IMR-90 (cell line): ENCODE measurements around the gene SLC6A11. TPM values are rescaled to one million over a fixed set of nuclear protein-coding genes. Genes with fewer than 3 reads are reported as not detected.

Source experiments
- ATAC-seq: fragments of 200-7000 bp; cut with Tn5 transposase; 2 replicates; pipeline ENCODE4 v1.9.1; 2020; ENCODE audit warnings: low read depth, mild to moderate bottlenecking, moderate library complexity
- BruUV-seq: library from RNA; stranded (reverse); fragments of 400-500 nt; replicated peaks from 2 replicates; lab custom pipeline; 2021; lab: Mats Ljungman, UMichigan
- CTCF ChIA-PET: fragments of 300-600 bp; formaldehyde crosslinking; extraction: SDS; loops from one replicate; lab custom pipeline; 2021; ENCODE audit warnings: antibody characterized with exemption; lab: Yijun Ruan, JAX
- POLR2A ChIA-PET: fragments of 300-600 bp; sonication (Branson Sonifier 250); formaldehyde crosslinking; loops from one replicate; lab custom pipeline; 2022; ENCODE audit warnings: antibody characterized with exemption; ENCODE audit not compliant: unreplicated experiment; lab: Charles Lee
- DNase-seq: peaks from one replicate; pipeline ENCODE4 v3.0.0; 2013
- H2AFZ ChIP-seq: replicated peaks from 2 replicates; pipeline ENCODE3; 2013; ENCODE audit warnings: low read length, mild to moderate bottlenecking; ENCODE audit not compliant: poor library complexity
- H2AK5ac ChIP-seq: 2 replicates; pipeline ENCODE4 v1.6.1; 2013; ENCODE audit warnings: low read depth, low read length, inconsistent platforms
- H2AK9ac ChIP-seq: replicated peaks from 2 replicates; pipeline ENCODE3; 2013; ENCODE audit warnings: mild to moderate bottlenecking, low read depth, low read length, moderate library complexity; ENCODE audit not compliant: poor library complexity
- H2BK120ac ChIP-seq: 2 replicates; pipeline ENCODE4 v1.6.1; 2013; ENCODE audit warnings: low read depth, low read length, inconsistent platforms
- H2BK15ac ChIP-seq: 3 replicates; pipeline ENCODE4 v1.6.1; 2013; ENCODE audit warnings: low read depth, low read length, inconsistent platforms
- H2BK20ac ChIP-seq: 2 replicates; pipeline ENCODE4 v1.6.1; 2013; ENCODE audit warnings: low read depth, mild to moderate bottlenecking, inconsistent platforms, low read length, moderate library complexity
- H2BK5ac ChIP-seq: 2 replicates; pipeline ENCODE4 v1.6.1; 2013; ENCODE audit warnings: mild to moderate bottlenecking, low read depth, low read length, inconsistent platforms; ENCODE audit not compliant: poor library complexity, severe bottlenecking
- H3K14ac ChIP-seq: replicated peaks from 2 replicates; pipeline ENCODE4 v1.6.1; 2013; ENCODE audit warnings: low read depth, low read length, inconsistent platforms
- H3K18ac ChIP-seq: 2 replicates; pipeline ENCODE4 v1.6.1; 2013; ENCODE audit warnings: low read depth, low read length, control low read depth
- H3K23ac ChIP-seq: 2 replicates; pipeline ENCODE4 v1.6.1; 2013; ENCODE audit warnings: low read depth, low read length, inconsistent platforms
- H3K27ac ChIP-seq: 2 replicates; pipeline ENCODE4 v1.5.1; 2013; ENCODE audit warnings: mild to moderate bottlenecking, control low read depth, low read length; ENCODE audit not compliant: insufficient read depth
- H3K27me3 ChIP-seq: 2 replicates; pipeline ENCODE4 v1.6.1; 2013; ENCODE audit warnings: low read length; ENCODE audit not compliant: control insufficient read depth, insufficient read depth
- H3K36me3 ChIP-seq: 2 replicates; pipeline ENCODE4 v1.6.1; 2013; ENCODE audit warnings: low read length, mixed read lengths; ENCODE audit not compliant: control insufficient read depth, insufficient read depth
- H3K4ac ChIP-seq: 2 replicates; pipeline ENCODE4 v1.6.1; 2013; ENCODE audit warnings: low read depth, low read length, inconsistent platforms
- H3K4me1 ChIP-seq: 2 replicates; pipeline ENCODE4 v1.6.1; 2013; ENCODE audit warnings: low read length, mixed read lengths; ENCODE audit not compliant: control insufficient read depth, insufficient read depth
- H3K4me2 ChIP-seq: 2 replicates; pipeline ENCODE4 v1.6.1; 2013; ENCODE audit warnings: low read depth, mild to moderate bottlenecking, control low read depth, low read length, moderate library complexity
- H3K4me3 ChIP-seq: 2 replicates; pipeline ENCODE4 v1.5.1; 2013; ENCODE audit warnings: low read depth, mild to moderate bottlenecking, control low read depth, low read length, moderate library complexity; ENCODE audit not compliant: insufficient read depth
- H3K56ac ChIP-seq: 2 replicates; pipeline ENCODE4 v1.6.1; 2013; ENCODE audit warnings: low read length, inconsistent platforms; ENCODE audit not compliant: insufficient read depth; ENCODE audit errors: extremely low read depth
- H3K79me1 ChIP-seq, 2 experiments: 2 replicates each; pipeline ENCODE4 v1.6.1; 2013; ENCODE audit warnings: low read length in 2 of 2, inconsistent platforms in 1 of 2, low read depth in 1 of 2
- H3K9ac ChIP-seq: 2 replicates; pipeline ENCODE4 v1.6.1; 2013; ENCODE audit warnings: low read depth, low read length, control low read depth
- H3K9me1 ChIP-seq: 2 replicates; pipeline ENCODE4 v1.6.1; 2013; ENCODE audit warnings: low read length, inconsistent platforms; ENCODE audit not compliant: insufficient read depth
- H3K9me3 ChIP-seq: 2 replicates; pipeline ENCODE4 v1.6.1; 2013; ENCODE audit warnings: low read length; ENCODE audit not compliant: control insufficient read depth, insufficient read depth
- H4K20me1 ChIP-seq: 2 replicates; pipeline ENCODE4 v1.6.1; 2013; ENCODE audit warnings: low read length, inconsistent platforms; ENCODE audit not compliant: insufficient read depth
- H4K5ac ChIP-seq: 2 replicates; pipeline ENCODE4 v1.6.1; 2013; ENCODE audit warnings: mild to moderate bottlenecking, low read depth, low read length, control low read depth
- H4K8ac ChIP-seq, 2 experiments: 2 replicates each; pipeline ENCODE4 v1.6.1; 2013; ENCODE audit warnings: low read depth in 2 of 2, low read length in 2 of 2, control low read depth in 1 of 2, inconsistent platforms in 1 of 2
- H4K91ac ChIP-seq: 2 replicates; pipeline ENCODE4 v1.6.1; 2013; ENCODE audit warnings: low read depth, low read length, inconsistent platforms; ENCODE audit not compliant: insufficient read depth
- BHLHE40 ChIP-seq: fragments of 150-350 bp; IDR thresholded peaks from 2 replicates; pipeline ENCODE4 v1.6.1; 2016; ENCODE audit warnings: mild to moderate bottlenecking, low read depth, low read length
- FOS ChIP-seq: fragments of 150-350 bp; IDR thresholded peaks from 2 replicates; pipeline ENCODE4 v1.6.1; 2016; ENCODE audit warnings: low read depth, low read length
- MAFK ChIP-seq: IDR thresholded peaks from 2 replicates; pipeline ENCODE4 v1.6.1; 2012; ENCODE audit warnings: low read depth, low read length, improper control_type of control experiment
- MAZ ChIP-seq: IDR thresholded peaks from 2 replicates; pipeline ENCODE4 v1.6.1; 2012; ENCODE audit warnings: low read depth, mild to moderate bottlenecking, low read length, improper control_type of control experiment, moderate library complexity, borderline replicate concordance
- MXI1 ChIP-seq: IDR thresholded peaks from 2 replicates; pipeline ENCODE4 v1.6.1; 2012; ENCODE audit warnings: low read depth, mild to moderate bottlenecking, low read length, moderate library complexity, borderline replicate concordance
- NFE2L2 ChIP-seq: fragments of 150-350 bp; IDR thresholded peaks from 2 replicates; pipeline ENCODE4 v1.6.1; 2016; ENCODE audit warnings: low read depth, mild to moderate bottlenecking, low read length
- POLR2A ChIP-seq: IDR thresholded peaks from 2 replicates; pipeline ENCODE4 v1.6.1; 2012; ENCODE audit warnings: mild to moderate bottlenecking, low read depth, low read length
- RAD21 ChIP-seq: IDR thresholded peaks from 2 replicates; pipeline ENCODE4 v1.6.1; 2012; ENCODE audit warnings: low read length, improper control_type of control experiment
- SMC3 ChIP-seq: fragments of 150-350 bp; IDR thresholded peaks from 2 replicates; pipeline ENCODE4 v1.6.1; 2016; ENCODE audit warnings: low read depth, mild to moderate bottlenecking, antibody characterized with exemption, low read length, moderate library complexity
- WGBS, 2 experiments: methylation state at CpG; one replicate each; pipeline versions ENCODE4 v1.1.5 to v1.1.7; 2013; ENCODE audit warnings: missing lambda C conversion rate in 2 of 2; ENCODE audit not compliant: insufficient read length in 1 of 2; ENCODE audit errors: extremely low coverage in 2 of 2; 5-methylcytosine and 5-hydroxymethylcytosine counted together
- dilution Hi-C: fragments of 300-500 bp; cut with HindIII; formaldehyde crosslinking; loops from one replicate; pipeline ENCODE4 v1.14.3; 2018; ENCODE audit warnings: low sequenced_read_pairs; ENCODE audit not compliant: unreplicated experiment
- in situ Hi-C: fragments of 300-500 bp; cut with MboI; formaldehyde crosslinking; loops from 3 replicates; pipeline ENCODE4 v1.14.3; 2019; ENCODE audit warnings: low sequenced_read_pairs, inconsistent platforms, mixed read lengths
- intact Hi-C: fragments of 100-400 bp; cut with micrococcal nuclease; formaldehyde crosslinking; loops from 2 replicates; pipeline ENCODE4 v1.10.0; 2022
- polyA plus RNA-seq, 3 experiments: library from polyadenylated mRNA; depleted of rRNA; stranded (reverse); fragments of >200 nt; gene quantifications; 2 replicates each; pipeline ENCODE4 v1.2.3, GENCODE V29; 2012; ENCODE audit warnings: low replicate concordance in 1 of 3
- total RNA-seq: library from RNA; depleted of rRNA; stranded (reverse); fragments of >200 nt; gene quantifications from 2 replicates; pipeline ENCODE4 v1.2.3, GENCODE V29; 2012
- TF ChIP-seq, protein P1 (sequence below): conservative IDR thresholded peaks from 2 replicates; pipeline ENCODE4 v1.5.1; 2012; ENCODE audit warnings: mild to moderate bottlenecking, low read depth, low read length, improper control_type of control experiment
- TF ChIP-seq, protein P2 (sequence below): fragments of 150-350 bp; IDR thresholded peaks from 2 replicates; pipeline ENCODE4 v1.6.1; 2017; ENCODE audit warnings: mild to moderate bottlenecking, antibody characterized with exemption, low read length, low read depth
- TF ChIP-seq, protein P3 (sequence below): fragments of 150-350 bp; IDR thresholded peaks from 2 replicates; pipeline ENCODE4 v1.6.1; 2016; ENCODE audit warnings: low read depth, mild to moderate bottlenecking, low read length, moderate library complexity, borderline replicate concordance

The SLC6A11 gene
- total and polyA plus RNA-seq, 2 of the 4 experiments (the other 2 are of a cell fraction) = not detected

DNA sequence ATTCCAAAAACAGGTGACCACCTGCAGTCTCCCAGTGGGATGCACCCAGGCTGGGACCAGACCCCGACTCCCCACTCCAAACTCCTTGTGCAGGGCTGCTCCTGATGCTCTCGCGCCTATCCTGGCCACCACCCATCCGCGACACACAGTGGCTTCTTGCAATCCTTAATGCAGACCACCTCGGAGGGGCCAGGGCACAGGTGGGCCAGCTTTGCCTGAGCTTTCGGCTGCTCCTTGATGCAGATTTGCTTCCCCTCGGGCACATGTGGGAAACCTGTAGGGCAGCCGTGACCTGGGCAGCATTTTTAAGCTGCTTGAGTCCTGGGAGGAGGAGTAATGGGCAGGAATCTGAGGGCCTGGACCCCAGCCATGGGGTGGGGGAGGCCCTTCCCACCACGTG, 18.9 kb downstream of the SLC6A11 start:
- in situ Hi-C loops (no loop called here), intact Hi-C loops (no loop called here), dilution Hi-C loops (no loop called here)
- no peaks in the 10 kb centered on the region for H3K79me1 ChIP-seq
- no peak overlapping the region for H2AK5ac ChIP-seq
- no peak overlapping the region for H4K8ac ChIP-seq
- no peak overlapping the region for H4K91ac ChIP-seq
- H3K4me1 ChIP-seq = no peaks in the 10 kb centered on the region
- no peak overlapping the region for H3K4ac ChIP-seq
- no peak overlapping the region for H2AFZ ChIP-seq
- no peak overlapping the region for H3K18ac ChIP-seq
- H3K23ac ChIP-seq = no peak overlapping the region
- H2AK9ac ChIP-seq = no peak overlapping the region
- H3K4me3 ChIP-seq = no peak overlapping the region
- H4K20me1 ChIP-seq = no peaks in the 10 kb centered on the region; the same call in 1 of the 2 replicates
- H3K56ac ChIP-seq = no peak overlapping the region
- H2BK120ac ChIP-seq = no peak overlapping the region
- no TSS peak for BruUV-seq
- no peaks in the 10 kb centered on the region for H3K9me3 ChIP-seq
- H3K4me2 ChIP-seq = no peak overlapping the region
- no peak overlapping the region for H3K27ac ChIP-seq
- no peak overlapping the region for H3K14ac ChIP-seq
- ChIA-PET CTCF (no interaction called here), POLR2A (no interaction called here)
- H3K9me1 ChIP-seq = no peaks in the 10 kb centered on the region
- H3K36me3 ChIP-seq = no peaks in the 10 kb centered on the region
- no peak overlapping the region for H2BK20ac ChIP-seq
- WGBS, 2 experiments = 73% methylated on average over 6 of the region's 10 CpGs; no CpG with 5 or more reads in 1 of the 2 experiments
- no peak overlapping the region for H2BK15ac ChIP-seq
- TF ChIP-seq NFE2L2 = no peak
- TF ChIP-seq, protein P1, sequence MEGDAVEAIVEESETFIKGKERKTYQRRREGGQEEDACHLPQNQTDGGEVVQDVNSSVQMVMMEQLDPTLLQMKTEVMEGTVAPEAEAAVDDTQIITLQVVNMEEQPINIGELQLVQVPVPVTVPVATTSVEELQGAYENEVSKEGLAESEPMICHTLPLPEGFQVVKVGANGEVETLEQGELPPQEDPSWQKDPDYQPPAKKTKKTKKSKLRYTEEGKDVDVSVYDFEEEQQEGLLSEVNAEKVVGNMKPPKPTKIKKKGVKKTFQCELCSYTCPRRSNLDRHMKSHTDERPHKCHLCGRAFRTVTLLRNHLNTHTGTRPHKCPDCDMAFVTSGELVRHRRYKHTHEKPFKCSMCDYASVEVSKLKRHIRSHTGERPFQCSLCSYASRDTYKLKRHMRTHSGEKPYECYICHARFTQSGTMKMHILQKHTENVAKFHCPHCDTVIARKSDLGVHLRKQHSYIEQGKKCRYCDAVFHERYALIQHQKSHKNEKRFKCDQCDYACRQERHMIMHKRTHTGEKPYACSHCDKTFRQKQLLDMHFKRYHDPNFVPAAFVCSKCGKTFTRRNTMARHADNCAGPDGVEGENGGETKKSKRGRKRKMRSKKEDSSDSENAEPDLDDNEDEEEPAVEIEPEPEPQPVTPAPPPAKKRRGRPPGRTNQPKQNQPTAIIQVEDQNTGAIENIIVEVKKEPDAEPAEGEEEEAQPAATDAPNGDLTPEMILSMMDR = no peak
- TF ChIP-seq, protein P2, sequence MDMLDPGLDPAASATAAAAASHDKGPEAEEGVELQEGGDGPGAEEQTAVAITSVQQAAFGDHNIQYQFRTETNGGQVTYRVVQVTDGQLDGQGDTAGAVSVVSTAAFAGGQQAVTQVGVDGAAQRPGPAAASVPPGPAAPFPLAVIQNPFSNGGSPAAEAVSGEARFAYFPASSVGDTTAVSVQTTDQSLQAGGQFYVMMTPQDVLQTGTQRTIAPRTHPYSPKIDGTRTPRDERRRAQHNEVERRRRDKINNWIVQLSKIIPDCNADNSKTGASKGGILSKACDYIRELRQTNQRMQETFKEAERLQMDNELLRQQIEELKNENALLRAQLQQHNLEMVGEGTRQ = no peak
- TF ChIP-seq RAD21 = no peak
- no peak for TF ChIP-seq SMC3
- TF ChIP-seq MAFK = no peak
- TF ChIP-seq BHLHE40 = no peak
- no peak for TF ChIP-seq MXI1
- TF ChIP-seq POLR2A = no peak
- TF ChIP-seq MAZ = no peak
- TF ChIP-seq, protein P3, sequence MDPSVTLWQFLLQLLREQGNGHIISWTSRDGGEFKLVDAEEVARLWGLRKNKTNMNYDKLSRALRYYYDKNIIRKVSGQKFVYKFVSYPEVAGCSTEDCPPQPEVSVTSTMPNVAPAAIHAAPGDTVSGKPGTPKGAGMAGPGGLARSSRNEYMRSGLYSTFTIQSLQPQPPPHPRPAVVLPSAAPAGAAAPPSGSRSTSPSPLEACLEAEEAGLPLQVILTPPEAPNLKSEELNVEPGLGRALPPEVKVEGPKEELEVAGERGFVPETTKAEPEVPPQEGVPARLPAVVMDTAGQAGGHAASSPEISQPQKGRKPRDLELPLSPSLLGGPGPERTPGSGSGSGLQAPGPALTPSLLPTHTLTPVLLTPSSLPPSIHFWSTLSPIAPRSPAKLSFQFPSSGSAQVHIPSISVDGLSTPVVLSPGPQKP = no peak
- TF ChIP-seq FOS = no peak
- H4K5ac ChIP-seq = no peak overlapping the region
- no peak overlapping the region for H2BK5ac ChIP-seq
- ATAC-seq (no peak), DNase-seq (no peak)
- no peak overlapping the region for H3K9ac ChIP-seq
- H3K27me3 ChIP-seq = peaks cover 6% of the 10 kb centered on the region; the same call in 1 of the 2 replicates
